GM12878 (cell line): ENCODE data around the gene FFAR4.

Experiments
- CBX5 ChIP-seq: sonication (generic); IDR thresholded peaks from 2 replicates; pipeline ENCODE4 v1.6.1; 2016; ENCODE audit warnings: low read depth, moderate library complexity, mild to moderate bottlenecking, inconsistent platforms
- TAF1 ChIP-seq: IDR thresholded peaks from 2 replicates; pipeline ENCODE4 v1.6.1; 2011; ENCODE audit warnings: mild to moderate bottlenecking, low read depth, low read length, borderline replicate concordance
- TF ChIP-seq, protein P1 (sequence below), 3 experiments: IDR thresholded peaks in 2 of 3; conservative IDR thresholded peaks in 1 of 3; 2 replicates each; pipeline ENCODE4 v1.5.1; 2011; ENCODE audit warnings: low read depth in 3 of 3, low read length in 3 of 3, mild to moderate bottlenecking in 3 of 3, control low read depth in 2 of 3, moderate library complexity in 2 of 3, inconsistent platforms in 1 of 3, mixed read lengths in 1 of 3; ENCODE audit not compliant: control insufficient read depth in 2 of 3, insufficient read depth in 1 of 3; ENCODE audit errors: extremely low read depth in 1 of 3
- TF ChIP-seq, protein P2 (sequence below): IDR thresholded peaks from 2 replicates; pipeline ENCODE4 v1.6.1; 2012; ENCODE audit warnings: improper control_type of control experiment, low read depth, low read length; ENCODE audit not compliant: insufficient replicate concordance

GRCh38 chr10:93613126-93613525 lies 46.7 kb downstream of the FFAR4 start:
- TF ChIP-seq CBX5 (no peak), TAF1 (no peak)
- TF ChIP-seq, protein P1, sequence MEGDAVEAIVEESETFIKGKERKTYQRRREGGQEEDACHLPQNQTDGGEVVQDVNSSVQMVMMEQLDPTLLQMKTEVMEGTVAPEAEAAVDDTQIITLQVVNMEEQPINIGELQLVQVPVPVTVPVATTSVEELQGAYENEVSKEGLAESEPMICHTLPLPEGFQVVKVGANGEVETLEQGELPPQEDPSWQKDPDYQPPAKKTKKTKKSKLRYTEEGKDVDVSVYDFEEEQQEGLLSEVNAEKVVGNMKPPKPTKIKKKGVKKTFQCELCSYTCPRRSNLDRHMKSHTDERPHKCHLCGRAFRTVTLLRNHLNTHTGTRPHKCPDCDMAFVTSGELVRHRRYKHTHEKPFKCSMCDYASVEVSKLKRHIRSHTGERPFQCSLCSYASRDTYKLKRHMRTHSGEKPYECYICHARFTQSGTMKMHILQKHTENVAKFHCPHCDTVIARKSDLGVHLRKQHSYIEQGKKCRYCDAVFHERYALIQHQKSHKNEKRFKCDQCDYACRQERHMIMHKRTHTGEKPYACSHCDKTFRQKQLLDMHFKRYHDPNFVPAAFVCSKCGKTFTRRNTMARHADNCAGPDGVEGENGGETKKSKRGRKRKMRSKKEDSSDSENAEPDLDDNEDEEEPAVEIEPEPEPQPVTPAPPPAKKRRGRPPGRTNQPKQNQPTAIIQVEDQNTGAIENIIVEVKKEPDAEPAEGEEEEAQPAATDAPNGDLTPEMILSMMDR (IDR thresholded peaks at IDR 0.05 in 2 of 3, conservative IDR thresholded peaks at IDR 0.05 in 1 of 3; ENCODE audit: control insufficient read depth in 2 of 3, extremely low read depth in 1 of 3, insufficient read depth in 1 of 3, low read depth in 3 of 3, low read length in 3 of 3) = no peak
- TF ChIP-seq, protein P2, sequence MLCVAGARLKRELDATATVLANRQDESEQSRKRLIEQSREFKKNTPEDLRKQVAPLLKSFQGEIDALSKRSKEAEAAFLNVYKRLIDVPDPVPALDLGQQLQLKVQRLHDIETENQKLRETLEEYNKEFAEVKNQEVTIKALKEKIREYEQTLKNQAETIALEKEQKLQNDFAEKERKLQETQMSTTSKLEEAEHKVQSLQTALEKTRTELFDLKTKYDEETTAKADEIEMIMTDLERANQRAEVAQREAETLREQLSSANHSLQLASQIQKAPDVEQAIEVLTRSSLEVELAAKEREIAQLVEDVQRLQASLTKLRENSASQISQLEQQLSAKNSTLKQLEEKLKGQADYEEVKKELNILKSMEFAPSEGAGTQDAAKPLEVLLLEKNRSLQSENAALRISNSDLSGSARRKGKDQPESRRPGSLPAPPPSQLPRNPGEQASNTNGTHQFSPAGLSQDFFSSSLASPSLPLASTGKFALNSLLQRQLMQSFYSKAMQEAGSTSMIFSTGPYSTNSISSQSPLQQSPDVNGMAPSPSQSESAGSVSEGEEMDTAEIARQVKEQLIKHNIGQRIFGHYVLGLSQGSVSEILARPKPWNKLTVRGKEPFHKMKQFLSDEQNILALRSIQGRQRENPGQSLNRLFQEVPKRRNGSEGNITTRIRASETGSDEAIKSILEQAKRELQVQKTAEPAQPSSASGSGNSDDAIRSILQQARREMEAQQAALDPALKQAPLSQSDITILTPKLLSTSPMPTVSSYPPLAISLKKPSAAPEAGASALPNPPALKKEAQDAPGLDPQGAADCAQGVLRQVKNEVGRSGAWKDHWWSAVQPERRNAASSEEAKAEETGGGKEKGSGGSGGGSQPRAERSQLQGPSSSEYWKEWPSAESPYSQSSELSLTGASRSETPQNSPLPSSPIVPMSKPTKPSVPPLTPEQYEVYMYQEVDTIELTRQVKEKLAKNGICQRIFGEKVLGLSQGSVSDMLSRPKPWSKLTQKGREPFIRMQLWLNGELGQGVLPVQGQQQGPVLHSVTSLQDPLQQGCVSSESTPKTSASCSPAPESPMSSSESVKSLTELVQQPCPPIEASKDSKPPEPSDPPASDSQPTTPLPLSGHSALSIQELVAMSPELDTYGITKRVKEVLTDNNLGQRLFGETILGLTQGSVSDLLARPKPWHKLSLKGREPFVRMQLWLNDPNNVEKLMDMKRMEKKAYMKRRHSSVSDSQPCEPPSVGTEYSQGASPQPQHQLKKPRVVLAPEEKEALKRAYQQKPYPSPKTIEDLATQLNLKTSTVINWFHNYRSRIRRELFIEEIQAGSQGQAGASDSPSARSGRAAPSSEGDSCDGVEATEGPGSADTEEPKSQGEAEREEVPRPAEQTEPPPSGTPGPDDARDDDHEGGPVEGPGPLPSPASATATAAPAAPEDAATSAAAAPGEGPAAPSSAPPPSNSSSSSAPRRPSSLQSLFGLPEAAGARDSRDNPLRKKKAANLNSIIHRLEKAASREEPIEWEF = no peak
